Chondrocyte (in vitro differentiated cells): ENCODE data around the gene KHNYN. TPM values are rescaled to one million over a fixed set of nuclear protein-coding genes. Genes with fewer than 3 reads are reported as not detected.

Source experiments
- DNase-seq: peaks from one replicate; pipeline ENCODE4 v3.0.0; 2021; ENCODE audit warnings: mixed read lengths, low spot score
- H3K27ac Mint-ChIP-seq: one replicate; pipeline ENCODE4 v1.8.0; 2021; ENCODE audit warnings: mild to moderate bottlenecking, moderate library complexity, mixed read lengths; ENCODE audit not compliant: unreplicated experiment
- H3K27me3 Mint-ChIP-seq: 2 replicates; pipeline ENCODE4 v1.8.0; 2021; ENCODE audit warnings: low read depth, mixed read lengths
- H3K36me3 Mint-ChIP-seq: 2 replicates; pipeline ENCODE4 v1.8.0; 2021; ENCODE audit warnings: low read depth, mixed read lengths
- H3K4me1 Mint-ChIP-seq: 2 replicates; pipeline ENCODE4 v1.8.0; 2021; ENCODE audit warnings: low read depth, mild to moderate bottlenecking, mixed read lengths
- H3K4me3 Mint-ChIP-seq: one replicate; pipeline ENCODE4 v1.8.0; 2021; ENCODE audit warnings: mild to moderate bottlenecking, moderate library complexity, mixed read lengths; ENCODE audit not compliant: unreplicated experiment
- H3K9me3 Mint-ChIP-seq: 2 replicates; pipeline ENCODE4 v1.8.0; 2021; ENCODE audit warnings: low read depth, mixed read lengths
- total RNA-seq: library from RNA; stranded (reverse); gene quantifications from 3 replicates; pipeline ENCODE4 v1.2.1, GENCODE V29; 2021
- TF ChIP-seq, protein P1 (sequence below): fragments of 200-600 bp; sonication (generic); IDR thresholded peaks from 2 replicates; pipeline ENCODE4 v1.5.0; 2021; ENCODE audit warnings: antibody characterized with exemption, mild to moderate bottlenecking, moderate library complexity

The KHNYN gene
- total RNA-seq, 1 donor from 2014 or later = 53.8 TPM

DNA sequence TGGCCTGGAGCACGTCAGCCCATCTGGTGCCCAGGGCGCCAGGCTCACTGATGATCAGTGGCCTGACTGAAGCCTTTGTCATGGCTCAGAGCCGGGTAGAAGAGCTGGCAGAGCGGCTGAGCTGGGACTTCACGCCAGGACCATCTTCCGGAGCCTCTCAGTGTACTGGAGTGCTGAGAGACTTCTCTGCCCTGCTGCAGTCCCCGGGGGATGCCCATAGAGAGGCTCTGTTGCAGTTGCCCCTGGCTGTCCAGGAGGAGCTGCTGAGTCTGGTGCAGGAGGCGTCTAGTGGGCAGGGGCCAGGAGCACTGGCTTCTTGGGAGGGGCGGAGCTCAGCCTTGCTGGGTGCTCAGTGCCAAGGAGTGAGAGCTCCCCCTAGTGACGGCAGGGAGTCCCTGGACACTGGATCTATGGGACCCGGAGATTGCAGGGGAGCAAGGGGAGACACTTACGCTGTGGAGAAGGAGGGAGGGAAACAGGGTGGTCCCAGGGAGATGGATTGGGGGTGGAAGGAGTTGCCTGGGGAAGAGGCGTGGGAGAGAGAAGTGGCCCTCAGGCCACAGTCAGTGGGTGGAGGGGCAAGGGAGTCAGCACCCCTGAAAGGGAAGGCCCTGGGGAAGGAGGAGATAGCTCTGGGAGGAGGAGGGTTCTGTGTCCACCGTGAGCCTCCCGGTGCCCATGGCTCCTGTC lies 2.0 kb downstream of the KHNYN start:
- Mint-ChIP-seq H3K36me3 (peaks cover 18% of the 10 kb centered on the region), H3K27ac (peak overlapping the region; percentile 97), H3K9me3 (no peaks in the 10 kb centered on the region), H3K27me3 (no peaks in the 10 kb centered on the region), H3K4me3 (peak overlapping the region; percentile 88), H3K4me1 (peaks cover 40% of the 10 kb centered on the region)
- TF ChIP-seq, protein P1, sequence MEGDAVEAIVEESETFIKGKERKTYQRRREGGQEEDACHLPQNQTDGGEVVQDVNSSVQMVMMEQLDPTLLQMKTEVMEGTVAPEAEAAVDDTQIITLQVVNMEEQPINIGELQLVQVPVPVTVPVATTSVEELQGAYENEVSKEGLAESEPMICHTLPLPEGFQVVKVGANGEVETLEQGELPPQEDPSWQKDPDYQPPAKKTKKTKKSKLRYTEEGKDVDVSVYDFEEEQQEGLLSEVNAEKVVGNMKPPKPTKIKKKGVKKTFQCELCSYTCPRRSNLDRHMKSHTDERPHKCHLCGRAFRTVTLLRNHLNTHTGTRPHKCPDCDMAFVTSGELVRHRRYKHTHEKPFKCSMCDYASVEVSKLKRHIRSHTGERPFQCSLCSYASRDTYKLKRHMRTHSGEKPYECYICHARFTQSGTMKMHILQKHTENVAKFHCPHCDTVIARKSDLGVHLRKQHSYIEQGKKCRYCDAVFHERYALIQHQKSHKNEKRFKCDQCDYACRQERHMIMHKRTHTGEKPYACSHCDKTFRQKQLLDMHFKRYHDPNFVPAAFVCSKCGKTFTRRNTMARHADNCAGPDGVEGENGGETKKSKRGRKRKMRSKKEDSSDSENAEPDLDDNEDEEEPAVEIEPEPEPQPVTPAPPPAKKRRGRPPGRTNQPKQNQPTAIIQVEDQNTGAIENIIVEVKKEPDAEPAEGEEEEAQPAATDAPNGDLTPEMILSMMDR = peak; percentile 98
- DNase-seq = peak; percentile 95

DNA sequence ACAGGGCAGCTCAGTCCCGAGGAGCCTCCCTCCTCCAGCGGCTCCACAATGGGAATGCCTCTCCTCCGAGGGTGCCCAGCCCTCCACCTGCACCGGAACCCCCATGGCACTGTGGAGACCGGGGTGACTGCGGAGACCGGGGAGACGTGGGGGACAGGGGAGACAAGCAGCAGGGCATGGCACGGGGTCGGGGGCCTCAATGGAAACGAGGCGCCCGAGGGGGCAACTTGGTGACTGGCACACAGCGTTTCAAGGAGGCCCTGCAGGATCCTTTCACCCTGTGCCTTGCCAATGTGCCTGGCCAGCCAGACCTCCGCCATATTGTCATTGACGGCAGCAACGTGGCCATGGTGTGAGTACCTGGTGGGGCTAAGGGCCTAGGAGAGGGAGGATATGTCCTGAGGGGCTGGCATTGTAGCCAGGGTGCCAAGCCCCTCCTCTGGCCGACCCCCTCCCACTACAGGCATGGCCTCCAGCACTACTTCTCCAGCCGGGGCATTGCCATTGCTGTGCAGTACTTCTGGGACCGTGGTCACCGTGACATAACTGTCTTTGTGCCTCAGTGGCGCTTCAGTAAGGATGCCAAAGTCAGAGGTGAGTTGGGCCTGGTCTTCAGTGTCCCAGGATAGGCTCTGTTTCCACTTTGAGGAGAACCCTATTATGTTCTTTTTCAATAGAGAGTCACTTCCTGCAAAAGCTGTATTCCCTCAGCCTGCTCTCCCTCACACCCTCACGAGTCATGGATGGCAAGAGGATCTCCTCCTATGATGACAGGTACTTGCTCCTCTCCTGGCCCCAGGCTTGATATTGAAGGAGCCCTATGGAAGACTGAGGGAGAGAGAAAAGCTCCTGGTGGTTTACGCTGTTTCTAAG lies 2.7 kb downstream of the KHNYN start:
- Mint-ChIP-seq H3K4me1 (peaks cover 42% of the 10 kb centered on the region), H3K27me3 (no peaks in the 10 kb centered on the region), H3K4me3 (peak overlapping the region; percentile 88), H3K9me3 (no peaks in the 10 kb centered on the region), H3K27ac (peak overlapping the region; percentile 45), H3K36me3 (peaks cover 19% of the 10 kb centered on the region)
- peak; percentile 92 for DNase-seq
- TF ChIP-seq, protein P1 = no peak

DNA sequence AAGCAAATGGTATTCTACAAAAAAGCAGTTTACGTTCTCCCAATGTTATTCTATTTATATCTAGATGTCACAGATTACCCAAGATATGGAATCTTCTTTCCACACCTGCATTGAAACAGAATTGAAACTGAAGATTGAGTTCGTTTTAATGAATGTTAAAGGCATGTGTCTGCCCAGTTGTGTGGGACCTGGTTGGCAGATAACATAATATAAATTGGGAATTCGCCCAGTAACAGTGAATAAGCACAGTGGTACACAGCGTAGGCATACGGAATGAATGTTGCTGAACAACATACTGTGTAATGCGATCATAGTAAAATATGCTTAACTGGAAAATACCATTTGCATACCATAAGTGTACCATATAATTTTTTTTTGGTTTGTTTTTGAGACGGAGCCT lies 4.3 kb downstream of the KHNYN start:
- peaks cover 43% of the 10 kb centered on the region for H3K4me1 Mint-ChIP-seq
- H3K4me3 Mint-ChIP-seq = no peak overlapping the region
- no peaks in the 10 kb centered on the region for H3K9me3 Mint-ChIP-seq
- no peaks in the 10 kb centered on the region for H3K27me3 Mint-ChIP-seq
- H3K27ac Mint-ChIP-seq = no peak overlapping the region
- DNase-seq = no peak
- H3K36me3 Mint-ChIP-seq = peaks cover 22% of the 10 kb centered on the region
- TF ChIP-seq, protein P1 = no peak

DNA sequence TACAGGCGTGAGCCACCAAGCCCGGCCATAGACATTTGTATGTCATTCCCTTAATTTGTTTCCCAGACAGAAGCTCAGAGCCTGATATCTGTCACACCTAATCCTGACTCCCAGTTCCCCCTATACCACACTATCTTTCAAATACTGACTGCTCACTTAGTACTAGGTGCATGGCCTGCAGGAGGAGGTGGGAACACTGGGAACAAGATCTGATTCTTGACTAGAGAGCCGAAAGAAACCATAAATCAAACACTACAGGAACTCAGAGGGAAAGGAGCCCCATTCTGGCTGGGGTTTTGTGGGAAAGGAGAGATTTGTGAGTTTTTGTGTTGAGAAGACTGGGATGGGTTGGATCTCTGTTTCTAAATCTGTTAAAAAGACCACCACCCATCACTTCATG lies 4.9 kb downstream of the KHNYN start:
- no peak for DNase-seq
- H3K4me1 Mint-ChIP-seq = peaks cover 40% of the 10 kb centered on the region
- H3K27me3 Mint-ChIP-seq = no peaks in the 10 kb centered on the region
- no peaks in the 10 kb centered on the region for H3K9me3 Mint-ChIP-seq
- H3K4me3 Mint-ChIP-seq = no peak overlapping the region
- H3K36me3 Mint-ChIP-seq = peaks cover 22% of the 10 kb centered on the region
- peak overlapping the region; percentile 29 for H3K27ac Mint-ChIP-seq
- TF ChIP-seq, protein P1 = no peak

DNA sequence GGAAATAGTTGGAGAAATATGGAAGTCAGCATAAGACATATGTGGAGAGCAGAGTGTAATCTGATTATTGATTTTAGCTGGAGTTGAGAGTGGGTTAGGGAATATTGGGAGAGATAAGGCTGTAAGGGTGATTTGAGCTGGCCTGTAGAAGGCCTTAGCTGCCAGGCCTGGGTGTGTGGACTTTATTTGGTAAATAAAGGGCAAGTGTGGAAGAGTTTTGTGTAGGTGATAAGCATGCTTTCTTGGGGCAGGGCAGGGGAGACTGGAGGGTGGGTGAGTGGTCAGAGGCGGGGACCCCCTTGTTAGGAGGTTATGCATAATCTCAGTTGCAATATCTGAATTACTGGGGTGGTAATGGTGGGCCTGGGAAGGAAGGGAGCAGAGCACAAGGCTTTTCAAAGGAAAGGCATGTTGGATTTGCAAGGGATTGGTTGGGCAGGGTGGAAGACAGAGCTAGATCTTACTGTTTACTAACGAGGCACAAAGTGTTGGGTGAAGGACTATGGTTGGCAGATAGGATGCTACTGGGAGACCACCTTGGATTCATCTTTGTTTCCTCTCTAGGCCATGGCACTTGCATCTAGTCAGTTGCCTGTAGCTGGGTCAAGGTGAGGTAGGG lies 5.5 kb downstream of the KHNYN start:
- Mint-ChIP-seq H3K27ac (peak overlapping the region; percentile 76), H3K36me3 (peaks cover 22% of the 10 kb centered on the region), H3K4me1 (peaks cover 42% of the 10 kb centered on the region), H3K4me3 (no peak overlapping the region), H3K9me3 (no peaks in the 10 kb centered on the region), H3K27me3 (no peaks in the 10 kb centered on the region)
- TF ChIP-seq, protein P1 = no peak
- no peak for DNase-seq
